CD4-positive, alpha-beta T cell (primary cell): ENCODE results near the gene PTPRK. TPM values are rescaled to one million over a fixed set of nuclear protein-coding genes. Genes with fewer than 3 reads are reported as not detected.
A peak's percentile ranks its signal among the peaks of the same experiment; 100 is the strongest.

Experiments used
- ATAC-seq: fragments of 200-7000 bp; cut with Tn5 transposase; one replicate; pipeline ENCODE4 v1.10.0; 2022; ENCODE audit warnings: mild to moderate bottlenecking; ENCODE audit not compliant: poor library complexity
- CTCF ChIA-PET: fragments of 350-600 bp; sonication (Branson Sonifier 250); formaldehyde crosslinking; loops from one replicate; lab custom pipeline; 2021; ENCODE audit warnings: antibody characterized with exemption, inconsistent platforms; lab: Charles Lee
- POLR2A ChIA-PET: fragments of 350-600 bp; sonication (Branson Sonifier 250); formaldehyde crosslinking; loops from one replicate; lab custom pipeline; 2021; ENCODE audit warnings: antibody characterized with exemption, inconsistent platforms; lab: Charles Lee
- DNase-seq, 14 experiments: peaks; one replicate each; pipeline ENCODE4 v3.0.0-alpha.2; 2013 to 2020; ENCODE audit warnings: mixed read lengths in 2 of 14
- H3K27ac ChIP-seq, 2 donors: one replicate each; pipeline versions ENCODE4 v1.5.1 to v1.7.0; 2013; ENCODE audit warnings: low read length in 2 of 2, low read depth in 1 of 2, mild to moderate bottlenecking in 1 of 2
- H3K27me3 ChIP-seq, 2 experiments: 1 replicate in 1 of 2; 2 replicates in 1 of 2; pipeline versions ENCODE4 v1.6.1 to v1.7.0; 2013; ENCODE audit warnings: low read length in 2 of 2, control low read depth in 1 of 2, mild to moderate bottlenecking in 1 of 2, moderate library complexity in 1 of 2; ENCODE audit not compliant: insufficient read depth in 2 of 2, control insufficient read depth in 1 of 2
- H3K36me3 ChIP-seq: one replicate; pipeline ENCODE4 v1.6.1; 2013; ENCODE audit warnings: low read length, control low read depth; ENCODE audit not compliant: insufficient read depth
- H3K4me1 ChIP-seq: one replicate; pipeline ENCODE4 v1.6.1; 2013; ENCODE audit warnings: low read length, control low read depth; ENCODE audit not compliant: insufficient read depth
- H3K4me3 ChIP-seq: one replicate; pipeline ENCODE4 v1.5.1; 2013; ENCODE audit warnings: mild to moderate bottlenecking, low read length, moderate library complexity
- H3K9me3 ChIP-seq, 2 experiments: 1 replicate in 1 of 2; 2 replicates in 1 of 2; pipeline versions ENCODE4 v1.6.1 to v1.7.0; 2013; ENCODE audit warnings: low read length in 2 of 2, mild to moderate bottlenecking in 2 of 2, control low read depth in 1 of 2, moderate library complexity in 1 of 2; ENCODE audit not compliant: control insufficient read depth in 1 of 2, insufficient read depth in 1 of 2
- H3K27ac Mint-ChIP-seq: one replicate; pipeline ENCODE4 v1.8.0; 2020; ENCODE audit warnings: mixed read lengths
- H3K27me3 Mint-ChIP-seq: one replicate; pipeline ENCODE4 v1.8.0; 2021; ENCODE audit warnings: mixed read lengths
- H3K36me3 Mint-ChIP-seq: one replicate; pipeline ENCODE4 v1.8.0; 2021; ENCODE audit warnings: low read depth, mixed read lengths
- H3K4me1 Mint-ChIP-seq: one replicate; pipeline ENCODE4 v1.8.0; 2021; ENCODE audit warnings: low read depth, mixed read lengths
- H3K4me3 Mint-ChIP-seq: one replicate; pipeline ENCODE4 v1.8.0; 2020; ENCODE audit warnings: mild to moderate bottlenecking, mixed read lengths
- H3K9me3 Mint-ChIP-seq: one replicate; pipeline ENCODE4 v1.8.0; 2020; ENCODE audit warnings: mixed read lengths
- CTCF ChIP-seq: fragments of 200-600 bp; IDR thresholded peaks from one replicate; pipeline ENCODE4 v1.8.0; 2022; ENCODE audit warnings: antibody characterized with exemption, mild to moderate bottlenecking
- intact Hi-C, 2 experiments: fragments of 100-400 bp; cut with DNase I in 1 of 2; cut with micrococcal nuclease in 1 of 2; formaldehyde crosslinking; loops; one replicate each; pipeline versions ENCODE4 v1.15.1 to v1.9.0; 2023 to 2025; cut with DNase I, micrococcal nuclease
- total RNA-seq, 174 experiments: library from RNA in 2 of 174; stranded (reverse) in 2 of 174; gene quantifications; one replicate each; pipeline ENCODE4 v1.2.3 and lab custom pipeline; 2021 to 2026

Gene PTPRK
- total RNA-seq, 2 experiments from 2014 or later, result 8.4 to 10.3 TPM

DNA sequence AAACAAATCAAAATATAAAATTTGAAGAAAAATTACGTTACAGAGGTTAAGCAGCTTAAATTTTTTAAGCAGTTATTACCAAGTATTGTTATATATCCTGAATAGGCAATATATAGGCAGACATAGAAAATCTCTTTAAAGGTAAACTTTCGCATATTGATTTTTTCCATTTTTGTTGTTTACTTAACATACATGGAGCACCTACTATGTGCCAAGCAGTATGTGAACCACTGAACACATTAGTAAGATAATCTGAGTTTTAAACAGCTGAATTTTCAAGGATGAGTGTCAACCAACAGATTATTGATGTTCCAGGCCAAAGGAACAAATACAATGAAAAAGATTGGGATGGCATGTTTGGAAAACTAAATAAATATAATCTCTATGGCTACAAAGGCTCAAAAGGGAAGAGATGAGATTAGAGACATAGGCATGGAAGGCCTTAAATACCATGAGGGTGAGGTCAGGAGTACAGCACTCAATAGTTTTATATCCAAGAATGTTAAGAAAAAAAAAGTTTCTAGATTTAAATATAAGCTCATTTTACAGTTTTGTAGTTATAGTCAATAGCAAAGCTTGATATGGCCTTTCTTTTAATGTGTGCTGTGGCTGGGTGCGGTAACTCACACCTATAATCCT lies 277.5 kb downstream of the PTPRK start:
- no peak for TF ChIP-seq CTCF
- Mint-ChIP-seq H3K27me3 (no peaks in the 10 kb centered on the region), H3K27ac (no peak overlapping the region), H3K9me3 (no peaks in the 10 kb centered on the region), H3K4me3 (no peak overlapping the region), H3K4me1 (peaks cover 9% of the 10 kb centered on the region), H3K36me3 (no peaks in the 10 kb centered on the region)
- Histone ChIP-seq H3K27ac (no peak overlapping the region), H3K4me1 (no peaks in the 10 kb centered on the region), H3K9me3 (no peaks in the 10 kb centered on the region), H3K36me3 (no peaks in the 10 kb centered on the region), H3K4me3 (no peak overlapping the region), H3K27me3 (no peaks in the 10 kb centered on the region)
- no peak for DNase-seq
- CTCF ChIA-PET, result no interaction called here
- intact Hi-C loops, result no loop called here
- ATAC-seq, result no peak
- POLR2A ChIA-PET, result no interaction called here

- DNase-seq, result no peak
- Histone ChIP-seq H3K27ac (no peak overlapping the region), H3K27me3 (no peaks in the 10 kb centered on the region), H3K36me3 (no peaks in the 10 kb centered on the region), H3K4me3 (no peak overlapping the region), H3K4me1 (no peaks in the 10 kb centered on the region), H3K9me3 (no peaks in the 10 kb centered on the region)
- no peak for ATAC-seq
- no peaks in the 10 kb centered on the region for H3K27me3 Mint-ChIP-seq
- no peak overlapping the region for H3K27ac Mint-ChIP-seq
- no peak for TF ChIP-seq CTCF
- intact Hi-C loops, result no loop called here
- ChIA-PET POLR2A (interaction anchor here (1.0 kb wide), 1 partner anchor 9 kb away, joined by 3 read pairs; no protein-coding TSS in a partner anchor), CTCF (interaction anchor here (1.6 kb wide), 1 partner anchor 12 kb away, joined by 4 read pairs; no protein-coding TSS in a partner anchor)
- H3K36me3 Mint-ChIP-seq, result no peaks in the 10 kb centered on the region
- H3K4me3 Mint-ChIP-seq, result no peak overlapping the region
- H3K9me3 Mint-ChIP-seq, result no peaks in the 10 kb centered on the region
- H3K4me1 Mint-ChIP-seq, result peaks cover 9% of the 10 kb centered on the region
These were observed 279.2 kb downstream of the PTPRK start for GRCh38 chr6:128241216-128241615.

GRCh38 chr6:128240024-128240428 lies 280.4 kb downstream of the PTPRK start:
- no peak for DNase-seq
- CTCF ChIA-PET, result interaction anchor here (1.6 kb wide), 1 partner anchor 11 kb away, joined by 4 read pairs; no protein-coding TSS in a partner anchor

More at GRCh38 chr6:128240024-128240428, 280.4 kb downstream of the PTPRK start:
- Histone ChIP-seq H3K36me3 (no peaks in the 10 kb centered on the region), H3K27ac (no peak overlapping the region), H3K4me1 (no peaks in the 10 kb centered on the region), H3K9me3 (no peaks in the 10 kb centered on the region), H3K27me3 (no peaks in the 10 kb centered on the region), H3K4me3 (no peak overlapping the region)
- Mint-ChIP-seq H3K27ac (no peak overlapping the region), H3K4me3 (peak overlapping the region; percentile 46), H3K36me3 (no peaks in the 10 kb centered on the region), H3K9me3 (no peaks in the 10 kb centered on the region), H3K27me3 (no peaks in the 10 kb centered on the region), H3K4me1 (peaks cover 9% of the 10 kb centered on the region)
- ATAC-seq, result no peak
- intact Hi-C loops, result no loop called here
- POLR2A ChIA-PET, result interaction anchor here (0.9 to 1.5 kb wide), 3 partner anchors 10 to 384 kb away, joined by 3 to 4 read pairs (median 3); no protein-coding TSS in a partner anchor
- TF ChIP-seq CTCF, result no peak
